HepG2 (cell line): ENCODE measurements around the gene HNRNPC. TPM values are rescaled to one million over a fixed set of nuclear protein-coding genes. Genes with fewer than 3 reads are reported as not detected.

Experiments used
- ATAC-seq: fragments of 200-7000 bp; cut with Tn5 transposase; 3 replicates; pipeline ENCODE4 v1.9.1; 2020; ENCODE audit warnings: mild to moderate bottlenecking, moderate library complexity
- BruUV-seq: library from RNA; stranded (reverse); fragments of 400-500 nt; replicated peaks from 2 replicates; lab custom pipeline; 2021; lab: Mats Ljungman, UMichigan
- CTCF ChIA-PET: fragments of 300-600 bp; formaldehyde crosslinking; extraction: SDS; loops from one replicate; lab custom pipeline; 2021; ENCODE audit warnings: low total read pairs, inconsistent platforms, low intra/inter-chr PET ratio; lab: Yijun Ruan, JAX
- POLR2A ChIA-PET: fragments of 350-600 bp; sonication (Branson Sonifier 250); formaldehyde crosslinking; loops from one replicate; lab custom pipeline; 2020; ENCODE audit warnings: antibody characterized with exemption, inconsistent platforms; lab: Yijun Ruan, JAX
- DNase-seq: peaks from one replicate; pipeline ENCODE4 v3.0.0-alpha.2; 2015; ENCODE audit warnings: low spot score
- FAIRE-seq: peaks from 3 replicates; lab custom pipeline; 2011; peaks lifted over from hg19 to GRCh38; lab: Jason Lieb, UNC
- H2AFZ ChIP-seq: one replicate; pipeline ENCODE4 v1.6.1; 2011; ENCODE audit warnings: low read length, inconsistent platforms
- H3K27ac ChIP-seq: fragments of 300-600 bp; 3 replicates; pipeline ENCODE4 v1.8.0; 2011; ENCODE audit warnings: mixed run types, mild to moderate bottlenecking, mixed read lengths, low read length, inconsistent platforms; ENCODE audit not compliant: insufficient read depth; ENCODE audit errors: extremely low read length
- H3K27me3 ChIP-seq, 2 experiments: fragments of 200-600 bp in 1 of 2; 2 replicates in 1 of 2; 3 replicates in 1 of 2; pipeline versions ENCODE4 v1.6.0 to v1.8.0; 2011; ENCODE audit warnings: low read length in 2 of 2, mild to moderate bottlenecking in 2 of 2, moderate library complexity in 2 of 2, inconsistent platforms in 1 of 2; ENCODE audit not compliant: insufficient read depth in 2 of 2, control insufficient read depth in 1 of 2
- H3K36me3 ChIP-seq, 2 experiments: fragments of 200-600 bp in 1 of 2; replicated peaks in 1 of 2; 2 replicates in 1 of 2; 3 replicates in 1 of 2; pipeline versions ENCODE4 v1.5.1 to v1.8.0; 2011; ENCODE audit warnings: low read length in 2 of 2, inconsistent platforms in 1 of 2; ENCODE audit not compliant: insufficient read depth in 2 of 2, control insufficient read depth in 1 of 2
- H3K4me1 ChIP-seq: 2 replicates; pipeline ENCODE4 v1.5.1; 2012; ENCODE audit warnings: low read length, inconsistent platforms; ENCODE audit not compliant: insufficient read depth
- H3K4me2 ChIP-seq: 2 replicates; pipeline ENCODE4 v1.6.0; 2011; ENCODE audit warnings: low read depth, low read length, inconsistent platforms
- H3K4me3 ChIP-seq, 3 experiments: fragments of 200-600 bp in 1 of 3; sonication (generic), shearing (Covaris generic) in 1 of 3; replicated peaks in 1 of 3; 2 replicates each; pipeline ENCODE4 v1.5.1; 2011 to 2016; ENCODE audit warnings: low read length in 3 of 3, inconsistent platforms in 2 of 3, low read depth in 2 of 3, mild to moderate bottlenecking in 2 of 3, control low read depth in 1 of 3, mixed read lengths in 1 of 3; ENCODE audit not compliant: insufficient read depth in 1 of 3
- H3K79me2 ChIP-seq: one replicate; pipeline ENCODE4 v1.6.1; 2011; ENCODE audit warnings: low read length, inconsistent platforms; ENCODE audit not compliant: insufficient read depth
- H3K9ac ChIP-seq: 2 replicates; pipeline ENCODE4 v1.6.0; 2011; ENCODE audit warnings: mild to moderate bottlenecking, low read depth, low read length, inconsistent platforms; ENCODE audit not compliant: insufficient read depth
- H3K9me3 ChIP-seq: 2 replicates; pipeline ENCODE4 v1.5.1; 2012; ENCODE audit warnings: mild to moderate bottlenecking, low read length
- H4K20me1 ChIP-seq: 2 replicates; pipeline ENCODE4 v1.6.0; 2011; ENCODE audit warnings: inconsistent platforms, mild to moderate bottlenecking, low read length, moderate library complexity; ENCODE audit not compliant: insufficient read depth
- AGO2 ChIP-seq: fragments of 200-400 bp; formaldehyde crosslinking; optimal IDR thresholded peaks from 2 replicates; pipeline ENCODE3; 2017; ENCODE audit warnings: mild to moderate bottlenecking, low read depth, low read length, moderate library complexity
- CENPX ChIP-seq: sonication (generic); formaldehyde crosslinking; IDR thresholded peaks from 2 replicates; pipeline ENCODE4 v1.9.0; 2021; ENCODE audit warnings: mild to moderate bottlenecking, missing genetic modification reagents, moderate library complexity
- HNRNPK ChIP-seq: fragments of 200-400 bp; formaldehyde crosslinking; IDR thresholded peaks from 2 replicates; pipeline ENCODE4 v1.6.1; 2018; ENCODE audit warnings: low read length, low read depth, moderate library complexity, mild to moderate bottlenecking; ENCODE audit not compliant: poor library complexity, severe bottlenecking
- PAF1 ChIP-seq: IDR thresholded peaks from 2 replicates; pipeline ENCODE4 v1.6.1; 2016; ENCODE audit warnings: missing genetic modification reagents, missing compliant biosample characterization
- POLR2AphosphoS2 ChIP-seq: IDR thresholded peaks from 2 replicates; pipeline ENCODE4 v1.6.1; 2011; ENCODE audit warnings: low read depth, low read length, improper control_type of control experiment
- POLR2AphosphoS5 ChIP-seq: IDR thresholded peaks from 2 replicates; pipeline ENCODE4 v1.6.1; 2012; ENCODE audit warnings: low read depth, low read length
- POLR2G ChIP-seq: fragments of 200-400 bp; formaldehyde crosslinking; IDR thresholded peaks from 2 replicates; pipeline ENCODE4 v1.6.1; 2018; ENCODE audit warnings: mild to moderate bottlenecking, low read depth, low read length, moderate library complexity
- PRPF4 ChIP-seq: fragments of 200-400 bp; formaldehyde crosslinking; IDR thresholded peaks from 2 replicates; pipeline ENCODE4 v1.6.1; 2016; ENCODE audit warnings: low read length, low read depth; ENCODE audit not compliant: poor library complexity, severe bottlenecking
- RAD21 ChIP-seq: fragments of 450-650 bp; formaldehyde crosslinking; IDR thresholded peaks from 2 replicates; pipeline ENCODE4 v1.5.0; 2020; ENCODE audit warnings: mild to moderate bottlenecking
- RAD51 ChIP-seq: fragments of 450-650 bp; IDR thresholded peaks from 2 replicates; pipeline ENCODE4 v1.6.1; 2016; ENCODE audit warnings: borderline replicate concordance
- RBFOX2 ChIP-seq: fragments of 200-400 bp; formaldehyde crosslinking; IDR thresholded peaks from 2 replicates; pipeline ENCODE4 v1.6.1; 2017; ENCODE audit warnings: low read depth, mild to moderate bottlenecking, low read length
- SP140L ChIP-seq: sonication (generic); formaldehyde crosslinking; IDR thresholded peaks from 2 replicates; pipeline ENCODE4 v1.4.0; 2020; ENCODE audit warnings: missing genetic modification reagents, borderline replicate concordance
- ZFP1 ChIP-seq: IDR thresholded peaks from 2 replicates; pipeline ENCODE4 v1.6.1; 2016
- ZNF264 ChIP-seq: sonication (generic); formaldehyde crosslinking; IDR thresholded peaks from 2 replicates; pipeline ENCODE4 v1.4.0; 2020; ENCODE audit warnings: missing genetic modification reagents
- WGBS: methylation state at CpG from one replicate; pipeline ENCODE4 v1.1.6; 2017; ENCODE audit warnings: low lambda C conversion rate; 5-methylcytosine and 5-hydroxymethylcytosine counted together
- in situ Hi-C: cut with HindIII; loops from 2 replicates; pipeline ENCODE4 v1.10.0; 2017; ENCODE audit warnings: low pct_unique_long_range_greater_than_20kb; ENCODE audit not compliant: extremely low pct_ligation_motif_present
- intact Hi-C: fragments of 100-400 bp; cut with micrococcal nuclease; formaldehyde crosslinking; loops from one replicate; pipeline ENCODE4 v1.10.0; 2022; ENCODE audit not compliant: unreplicated experiment
- polyA plus RNA-seq, 8 experiments: library from polyadenylated mRNA; depleted of rRNA in 3 of 8; stranded (reverse) in 7 of 8; unstranded in 1 of 8; fragments of >200 nt; fragmentation: Illumina TruSeq in 4 of 8; extraction: Trizol in 4 of 8; gene quantifications; 2 replicates each; pipeline versions ENCODE4 v1.2.1 to v1.2.3, GENCODE V29; 2011 to 2016; ENCODE audit warnings: low read depth in 4 of 8, missing spikeins in 1 of 8, mixed read lengths in 1 of 8; ENCODE audit not compliant: insufficient read depth in 1 of 8
- total RNA-seq, 5 experiments: library from RNA; depleted of rRNA; stranded (reverse); fragments of >200 nt; fragmentation: Illumina TruSeq; extraction: Trizol; gene quantifications; 2 replicates each; pipeline ENCODE4 v1.2.3, GENCODE V29; 2016; ENCODE audit warnings: low read depth in 1 of 5
- TF ChIP-seq, protein P1 (sequence below), 2 experiments: fragments of 450-650 bp in 1 of 2; sonication (generic) in 1 of 2; formaldehyde crosslinking; IDR thresholded peaks; 2 replicates each; pipeline versions ENCODE4 v1.5.0 to v1.8.0; 2020 to 2022; ENCODE audit warnings: mild to moderate bottlenecking in 1 of 2, missing genetic modification reagents in 1 of 2
- TF ChIP-seq, protein P2 (sequence below): sonication (generic); formaldehyde crosslinking; IDR thresholded peaks from 2 replicates; pipeline ENCODE4 v1.4.0; 2020; ENCODE audit warnings: mild to moderate bottlenecking, low read depth, missing genetic modification reagents
- TF ChIP-seq, protein P3 (sequence below): sonication (generic); formaldehyde crosslinking; IDR thresholded peaks from 2 replicates; pipeline ENCODE4 v1.4.0; 2020; ENCODE audit warnings: mild to moderate bottlenecking, missing genetic modification reagents

HNRNPC gene
- total and polyA plus RNA-seq, 2 of the 13 experiments (the other 11 are each of a cell fraction or from before 2014, with no cell fraction given) = 628 to 1,099 TPM

DNA sequence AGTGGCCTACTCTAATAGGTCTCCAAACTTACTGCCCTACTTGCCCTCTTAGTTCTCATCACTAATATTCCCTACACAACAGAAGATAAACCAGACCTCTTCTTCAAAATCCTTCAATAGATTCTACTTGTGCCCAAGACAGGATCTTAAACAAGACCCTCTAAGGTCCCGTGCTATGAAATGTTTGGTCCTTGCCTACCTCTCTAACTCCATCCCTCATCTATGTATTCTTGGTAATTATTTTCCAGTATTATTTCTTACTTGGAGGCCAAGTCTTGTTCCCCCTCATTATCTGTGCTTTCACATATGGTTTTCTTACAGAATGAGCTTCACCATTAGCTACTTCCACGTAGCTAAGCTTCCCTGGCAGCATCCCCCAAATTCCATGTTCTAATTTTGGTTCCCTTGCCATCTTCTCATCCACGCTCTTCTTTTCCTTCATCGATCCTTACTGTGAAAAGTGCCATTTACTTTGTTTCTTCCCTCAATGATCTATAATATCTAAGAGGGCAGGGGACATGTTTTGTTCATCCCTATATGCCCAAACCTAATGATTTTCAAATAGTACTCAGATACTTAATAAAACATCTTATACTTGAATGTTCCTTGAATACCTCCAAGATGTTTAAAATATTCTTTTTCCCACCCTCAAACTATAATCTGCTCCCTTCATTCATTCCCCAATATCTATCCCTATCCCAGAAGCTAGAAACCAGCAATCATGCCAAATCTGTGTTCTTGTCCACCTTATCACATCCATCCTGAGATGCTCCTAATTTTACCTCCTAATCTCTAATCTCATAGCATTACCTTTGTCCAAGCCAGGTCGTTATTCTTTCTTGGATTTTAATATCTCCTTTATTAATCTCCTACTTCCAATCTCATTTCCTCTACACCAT, 10.1 kb downstream of the HNRNPC start:
- Histone ChIP-seq H3K4me3 (peak overlapping the region in 1 of 3 experiments; percentile 0; a peak in 1 of 6 replicates), H3K79me2 (peaks cover 98% of the 10 kb centered on the region), H3K4me1 (peaks cover 95% of the 10 kb centered on the region), H3K9me3 (no peaks in the 10 kb centered on the region), H2AFZ (no peak overlapping the region), H4K20me1 (peaks cover 97% of the 10 kb centered on the region), H3K4me2 (peak overlapping the region; percentile 38), H3K36me3 (peaks cover 26 to 90% of the 10 kb centered on the region in 2 experiments), H3K27me3 (no peaks in the 10 kb centered on the region), H3K9ac (no peak overlapping the region), H3K27ac (no peak overlapping the region)
- ChIA-PET POLR2A (interaction anchor here (1.0 kb wide), 2 partner anchors 9 to 50 kb away, joined by 3 to 4 read pairs; no protein-coding TSS in a partner anchor), CTCF (no interaction called here)
- in situ Hi-C loops (no loop called here), intact Hi-C loops (no loop called here)
- WGBS = 95% methylated on average over 5 of the region's 5 CpGs
- TSS peak; percentile 10 for BruUV-seq
- no peak; the same call in 1 of the 3 replicates for ATAC-seq
- DNase-seq = no peak
- FAIRE-seq = no peak
- TF ChIP-seq POLR2AphosphoS2 (peak; percentile 54), AGO2 (peak; percentile 76), CENPX (CRISPR knock-in tag) (no peak), RAD51 (no peak), HNRNPK (peak; percentile 27), POLR2AphosphoS5 (peak; percentile 50), PRPF4 (no peak), PAF1 (peak; percentile 67; the same call in 1 of the 2 replicates), ZFP1 (no peak), ZNF264 (CRISPR knock-in tag) (no peak), POLR2G (peak; percentile 61; the same call in 1 of the 2 replicates), RBFOX2 (peak; percentile 74), RAD21 (CRISPR knock-in tag) (peak; percentile 14; the same call in 1 of the 2 replicates), SP140L (CRISPR knock-in tag) (0 out of 2 replicates have a peak, but pooled peaks have one; percentile 10)
- TF ChIP-seq, protein P1, sequence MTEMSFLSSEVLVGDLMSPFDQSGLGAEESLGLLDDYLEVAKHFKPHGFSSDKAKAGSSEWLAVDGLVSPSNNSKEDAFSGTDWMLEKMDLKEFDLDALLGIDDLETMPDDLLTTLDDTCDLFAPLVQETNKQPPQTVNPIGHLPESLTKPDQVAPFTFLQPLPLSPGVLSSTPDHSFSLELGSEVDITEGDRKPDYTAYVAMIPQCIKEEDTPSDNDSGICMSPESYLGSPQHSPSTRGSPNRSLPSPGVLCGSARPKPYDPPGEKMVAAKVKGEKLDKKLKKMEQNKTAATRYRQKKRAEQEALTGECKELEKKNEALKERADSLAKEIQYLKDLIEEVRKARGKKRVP (CRISPR knock-in tag; IDR thresholded peaks at IDR 0.05) = peak in 1 of 2 experiments; percentile 44; a peak in 2 of 4 replicates
- TF ChIP-seq, protein P2, sequence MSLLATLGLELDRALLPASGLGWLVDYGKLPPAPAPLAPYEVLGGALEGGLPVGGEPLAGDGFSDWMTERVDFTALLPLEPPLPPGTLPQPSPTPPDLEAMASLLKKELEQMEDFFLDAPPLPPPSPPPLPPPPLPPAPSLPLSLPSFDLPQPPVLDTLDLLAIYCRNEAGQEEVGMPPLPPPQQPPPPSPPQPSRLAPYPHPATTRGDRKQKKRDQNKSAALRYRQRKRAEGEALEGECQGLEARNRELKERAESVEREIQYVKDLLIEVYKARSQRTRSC (CRISPR knock-in tag) = no peak
- TF ChIP-seq, protein P3, sequence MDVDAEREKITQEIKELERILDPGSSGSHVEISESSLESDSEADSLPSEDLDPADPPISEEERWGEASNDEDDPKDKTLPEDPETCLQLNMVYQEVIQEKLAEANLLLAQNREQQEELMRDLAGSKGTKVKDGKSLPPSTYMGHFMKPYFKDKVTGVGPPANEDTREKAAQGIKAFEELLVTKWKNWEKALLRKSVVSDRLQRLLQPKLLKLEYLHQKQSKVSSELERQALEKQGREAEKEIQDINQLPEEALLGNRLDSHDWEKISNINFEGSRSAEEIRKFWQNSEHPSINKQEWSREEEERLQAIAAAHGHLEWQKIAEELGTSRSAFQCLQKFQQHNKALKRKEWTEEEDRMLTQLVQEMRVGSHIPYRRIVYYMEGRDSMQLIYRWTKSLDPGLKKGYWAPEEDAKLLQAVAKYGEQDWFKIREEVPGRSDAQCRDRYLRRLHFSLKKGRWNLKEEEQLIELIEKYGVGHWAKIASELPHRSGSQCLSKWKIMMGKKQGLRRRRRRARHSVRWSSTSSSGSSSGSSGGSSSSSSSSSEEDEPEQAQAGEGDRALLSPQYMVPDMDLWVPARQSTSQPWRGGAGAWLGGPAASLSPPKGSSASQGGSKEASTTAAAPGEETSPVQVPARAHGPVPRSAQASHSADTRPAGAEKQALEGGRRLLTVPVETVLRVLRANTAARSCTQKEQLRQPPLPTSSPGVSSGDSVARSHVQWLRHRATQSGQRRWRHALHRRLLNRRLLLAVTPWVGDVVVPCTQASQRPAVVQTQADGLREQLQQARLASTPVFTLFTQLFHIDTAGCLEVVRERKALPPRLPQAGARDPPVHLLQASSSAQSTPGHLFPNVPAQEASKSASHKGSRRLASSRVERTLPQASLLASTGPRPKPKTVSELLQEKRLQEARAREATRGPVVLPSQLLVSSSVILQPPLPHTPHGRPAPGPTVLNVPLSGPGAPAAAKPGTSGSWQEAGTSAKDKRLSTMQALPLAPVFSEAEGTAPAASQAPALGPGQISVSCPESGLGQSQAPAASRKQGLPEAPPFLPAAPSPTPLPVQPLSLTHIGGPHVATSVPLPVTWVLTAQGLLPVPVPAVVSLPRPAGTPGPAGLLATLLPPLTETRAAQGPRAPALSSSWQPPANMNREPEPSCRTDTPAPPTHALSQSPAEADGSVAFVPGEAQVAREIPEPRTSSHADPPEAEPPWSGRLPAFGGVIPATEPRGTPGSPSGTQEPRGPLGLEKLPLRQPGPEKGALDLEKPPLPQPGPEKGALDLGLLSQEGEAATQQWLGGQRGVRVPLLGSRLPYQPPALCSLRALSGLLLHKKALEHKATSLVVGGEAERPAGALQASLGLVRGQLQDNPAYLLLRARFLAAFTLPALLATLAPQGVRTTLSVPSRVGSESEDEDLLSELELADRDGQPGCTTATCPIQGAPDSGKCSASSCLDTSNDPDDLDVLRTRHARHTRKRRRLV (CRISPR knock-in tag) = no peak
